GM19468 (cell line): Measurements from ENCODE around the gene ING4.
"Not testable (repeated sequence)": the region's sequence is repeated elsewhere in the genome, so short reads cannot be mapped to it uniquely, and the experiment has no call there.

Source experiments
- ATAC-seq: cut with Tn5 transposase; IDR thresholded peaks from one replicate; pipeline ENCODE4 v1.9.1; 2021; ENCODE audit warnings: mild to moderate bottlenecking, moderate library complexity, moderate number of reproducible peaks; ENCODE audit not compliant: unreplicated experiment; ENCODE audit errors: extremely low read depth

ING4 gene

DNA sequence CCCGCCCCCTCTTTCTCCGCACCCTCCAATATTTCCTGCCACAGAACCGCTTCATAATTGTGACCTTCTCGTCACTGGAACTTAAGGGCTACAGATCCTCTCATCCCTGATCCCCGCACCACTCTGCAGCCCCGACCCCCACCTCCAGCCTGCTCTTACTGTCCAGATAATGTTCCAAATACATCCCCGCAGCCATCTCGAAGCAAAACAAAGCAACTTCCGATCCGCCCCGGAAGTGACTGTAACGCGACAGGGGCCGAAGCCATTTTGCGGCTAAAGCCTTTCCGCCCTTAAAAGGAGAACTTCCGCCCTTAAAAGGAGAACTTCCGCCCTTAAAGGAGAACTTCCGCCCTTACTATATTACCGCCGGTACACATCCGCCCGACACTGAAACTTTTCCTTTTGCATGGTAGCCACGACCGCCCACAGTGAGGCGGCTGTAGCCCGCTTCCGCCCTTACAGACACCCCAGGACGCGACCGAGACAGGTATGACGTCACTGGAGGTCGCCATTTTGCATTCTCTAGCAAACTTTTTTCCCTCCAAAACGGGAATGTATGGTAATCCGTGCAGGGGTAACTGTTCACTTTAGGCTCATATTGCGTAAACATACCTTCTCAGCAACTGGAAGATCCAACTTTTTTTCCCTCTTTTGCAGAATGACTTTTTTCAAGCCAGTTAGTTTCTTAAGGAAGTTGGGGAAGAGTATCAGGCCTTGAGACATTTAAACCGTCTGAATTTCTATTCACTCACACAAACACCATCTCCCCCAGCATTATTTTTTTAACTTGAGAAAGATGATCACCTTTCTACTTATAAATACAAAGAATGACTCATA is at the start of gene ING4:
TSS of gene ING4 (minus strand) at position 214 of the 837 bp plus-strand sequence. CDS start at position 196, 18 bp downstream.
- ATAC-seq = peak; percentile 97

DNA sequence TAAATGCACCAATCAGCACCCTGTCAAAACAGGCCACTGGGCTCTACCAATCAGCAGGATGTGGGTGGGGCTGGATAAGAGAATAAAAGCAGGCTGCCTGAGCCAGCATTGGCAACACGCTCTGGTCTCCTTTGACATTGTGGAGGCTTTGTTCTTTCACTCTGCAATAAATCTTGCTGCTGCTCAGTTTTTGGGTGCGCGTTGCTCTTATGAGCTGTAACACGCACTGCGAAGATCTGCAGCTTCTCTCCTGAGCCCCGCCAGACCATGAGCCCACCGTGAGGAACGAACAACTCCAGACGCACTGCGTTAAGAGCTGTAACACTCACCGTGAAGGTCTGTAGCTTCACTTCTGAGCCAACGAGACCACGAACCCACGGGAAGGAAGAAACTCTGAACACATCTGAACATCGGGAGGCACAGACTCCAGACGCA is 46.1 kb upstream of the ING4 start:
- no peak for ATAC-seq

DNA sequence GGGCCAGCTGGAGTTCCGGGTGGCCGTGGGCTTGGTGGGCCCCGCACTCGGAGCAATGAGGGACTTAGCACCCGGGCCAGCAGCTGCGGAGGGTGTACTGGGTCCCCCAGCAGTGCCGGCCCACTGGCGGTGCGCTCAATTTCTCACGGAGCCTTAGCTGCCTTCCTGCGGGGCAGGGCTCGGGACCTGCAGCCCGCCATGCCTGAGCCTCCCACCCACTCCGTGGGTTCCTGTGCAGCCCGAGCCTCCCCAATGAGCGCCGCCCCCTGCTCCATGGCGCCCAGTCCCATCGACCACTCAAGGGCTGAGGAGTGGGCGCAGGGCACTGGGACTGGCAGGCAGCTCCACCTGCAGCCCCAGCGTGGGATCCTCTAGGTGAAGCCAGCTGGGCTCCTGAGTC is 45.4 kb upstream of the ING4 start:
- ATAC-seq = not testable (repeated sequence)

DNA sequence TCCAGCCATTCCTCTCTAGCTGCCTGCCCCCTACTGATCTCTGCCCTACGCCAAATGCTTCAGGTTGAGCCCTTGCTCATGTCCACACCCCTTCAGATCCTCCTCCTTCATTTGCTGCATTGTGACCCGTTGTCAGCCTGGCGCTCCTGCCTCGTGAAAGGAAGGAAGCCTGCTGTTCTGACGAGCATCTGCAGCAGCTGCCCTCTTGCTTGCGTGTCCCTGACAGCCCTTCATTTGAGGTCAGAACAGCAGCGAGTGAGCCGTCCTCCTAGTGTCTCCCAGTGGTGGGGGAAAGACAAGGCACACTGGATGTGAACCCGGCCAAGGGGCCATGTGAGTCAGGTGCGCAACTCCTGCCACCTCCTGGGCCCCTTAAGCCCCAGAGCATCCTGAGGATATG is 40.7 kb upstream of the ING4 start:
- ATAC-seq = no peak

DNA sequence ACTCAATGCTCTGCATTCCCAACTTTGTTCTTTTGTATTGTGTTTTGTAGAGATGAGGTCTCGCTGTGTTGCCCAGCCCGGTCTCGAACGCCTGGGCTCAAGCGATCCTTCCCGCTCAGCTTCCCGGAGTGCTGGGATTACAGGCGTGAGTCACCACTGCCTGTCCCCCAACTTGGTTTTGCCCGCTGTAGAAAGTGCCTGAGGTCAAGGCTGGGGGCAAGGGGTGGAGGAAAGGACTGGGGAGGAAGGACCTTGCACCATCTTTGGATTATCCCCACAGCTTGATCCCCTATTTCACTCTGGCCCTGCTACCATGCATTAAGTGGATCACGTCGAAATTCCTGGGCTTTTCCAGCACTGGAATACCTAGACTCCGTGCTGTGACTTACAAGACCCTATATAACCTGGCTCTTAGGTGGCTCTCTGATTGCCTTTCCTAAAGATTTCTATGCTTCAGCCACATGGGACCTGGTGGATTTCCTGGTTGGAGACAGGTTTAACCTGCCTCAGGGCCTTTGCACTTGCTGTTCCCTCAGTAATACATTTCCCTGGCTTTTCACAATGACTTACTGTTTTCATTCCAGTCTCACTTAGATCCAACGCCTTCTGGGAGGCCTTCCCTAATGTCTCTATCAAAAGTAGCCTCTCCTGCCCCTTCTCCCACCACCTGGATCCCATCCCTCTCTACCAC is 38.3 kb upstream of the ING4 start:
- ATAC-seq = no peak

DNA sequence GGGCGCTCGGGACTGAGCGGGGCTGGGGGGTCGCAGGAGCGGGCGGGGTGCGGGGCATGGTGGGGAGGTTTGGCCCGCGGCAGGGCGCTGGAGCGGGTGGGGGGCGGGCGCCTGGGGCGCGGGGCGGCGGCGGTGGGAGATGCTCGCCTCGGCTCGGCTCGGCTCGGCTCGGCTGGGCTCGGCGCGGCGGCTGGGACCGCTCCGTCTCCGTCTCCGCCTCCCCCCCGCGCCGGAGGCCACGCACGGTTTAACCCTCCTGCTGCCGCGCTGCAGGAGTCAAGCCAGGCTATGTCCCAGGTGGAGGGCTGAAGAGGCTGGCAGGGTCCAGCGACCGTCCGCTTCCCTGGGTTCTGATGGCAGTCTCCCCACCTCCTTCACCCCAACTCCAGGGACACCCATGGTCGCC is 37.7 kb upstream of the ING4 start, which contains the start of gene PIANP:
TSS of gene PIANP (minus strand) at position 170 of the 406 bp plus-strand sequence. CDS start 2,754 bp downstream, outside the sequence.
- no peak for ATAC-seq

DNA sequence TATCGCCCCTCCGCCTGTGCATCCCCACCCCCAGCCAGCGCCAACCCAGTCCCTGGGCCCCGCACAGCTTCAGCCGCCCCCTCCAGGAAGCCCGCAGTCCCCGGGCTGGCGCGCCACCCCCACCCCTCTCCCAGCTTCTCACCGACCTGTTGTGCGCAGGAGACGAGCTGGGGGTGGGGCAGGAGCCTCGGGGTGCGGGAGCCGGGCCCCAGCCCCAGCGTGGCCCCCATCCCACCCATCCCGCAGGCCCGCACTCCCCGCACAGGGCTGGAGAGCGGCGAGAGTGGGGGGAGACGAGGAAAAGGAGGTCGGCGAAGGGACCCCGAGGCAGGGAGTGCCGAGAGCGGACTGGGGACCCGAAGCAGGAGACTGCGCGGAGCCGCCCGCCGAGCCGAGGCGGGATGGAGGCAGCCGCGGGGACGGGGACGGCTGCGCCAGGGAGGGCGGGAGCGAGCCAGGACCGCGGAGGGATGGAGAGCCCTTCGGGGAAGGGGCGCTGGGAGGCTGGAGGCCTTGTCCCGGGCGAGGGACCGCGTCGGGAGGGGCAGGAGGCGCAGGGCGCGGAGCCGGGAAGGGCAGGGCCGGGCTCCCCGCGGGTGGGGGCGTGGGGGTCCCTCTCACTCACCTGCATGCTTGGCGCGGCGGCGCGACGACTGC is 37.2 kb upstream of the ING4 start:
- no peak for ATAC-seq

DNA sequence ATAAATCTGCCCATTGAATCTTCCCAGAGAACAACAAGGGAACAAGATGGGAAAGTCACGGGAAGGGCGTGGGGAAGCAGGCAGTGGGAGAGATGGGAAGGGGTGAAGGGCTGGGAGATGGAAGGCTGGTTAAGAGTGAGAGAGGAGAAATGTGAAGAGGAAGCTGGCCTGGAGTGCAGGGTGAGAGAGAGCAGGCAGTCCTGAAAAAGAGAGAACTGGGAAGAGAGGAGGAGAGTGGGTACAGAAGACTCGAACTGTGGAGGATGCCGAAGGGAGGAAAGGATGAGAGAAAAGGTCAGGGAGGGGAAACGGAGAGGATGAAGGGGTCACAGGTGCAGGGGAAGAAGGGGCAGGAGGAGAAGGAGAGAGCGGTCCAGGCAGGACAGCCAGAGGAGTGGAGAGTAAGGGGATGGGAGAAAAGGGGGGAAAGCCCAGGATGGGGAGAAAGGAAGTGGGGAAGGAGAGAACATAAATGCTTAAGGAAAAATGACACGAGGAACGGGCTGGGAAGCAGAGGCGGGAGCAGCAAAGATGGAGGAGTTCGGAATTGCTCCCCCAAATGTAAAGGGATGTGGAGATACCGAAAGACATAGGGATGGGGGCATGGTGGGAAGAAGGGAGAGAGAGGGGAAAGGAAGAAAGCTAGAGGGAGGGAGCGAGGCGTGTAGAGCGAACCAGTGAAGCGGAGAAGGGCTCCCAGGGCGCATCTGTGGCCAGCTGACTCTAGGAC is 36.5 kb upstream of the ING4 start:
- ATAC-seq = no peak

DNA sequence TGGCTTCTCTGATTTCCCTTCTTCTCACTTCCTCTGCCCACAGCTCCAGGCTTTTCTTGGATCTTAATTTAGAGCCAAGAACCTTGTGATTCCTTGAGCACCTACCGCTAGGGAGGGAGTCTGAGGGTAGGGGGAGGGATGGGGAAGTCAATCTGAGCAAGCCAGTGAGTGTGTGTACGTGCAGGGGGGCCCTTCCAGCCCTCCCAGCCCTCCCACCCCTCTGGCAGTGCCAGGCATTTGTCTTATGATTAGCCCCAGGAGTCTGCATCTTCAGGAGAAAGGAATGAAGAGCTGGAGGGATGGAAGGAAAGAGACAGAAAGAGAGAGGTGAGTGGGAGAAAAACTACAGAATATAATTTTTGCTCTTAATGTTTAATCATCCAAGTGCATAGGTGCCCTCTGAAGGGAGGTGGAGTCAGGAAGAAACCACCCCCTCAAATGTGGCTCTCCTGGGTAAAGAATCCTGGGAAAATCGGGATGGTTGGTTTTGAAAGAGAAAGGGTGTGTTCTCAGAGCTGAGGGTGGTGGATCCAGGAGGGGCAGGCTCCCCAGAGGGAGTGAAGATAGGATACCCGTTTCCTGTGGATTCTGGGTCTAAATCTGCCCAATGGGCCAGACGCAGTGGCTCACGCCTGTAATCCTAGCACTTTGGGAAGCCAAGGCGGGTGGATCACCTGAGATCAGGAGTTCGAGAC is 35.6 kb upstream of the ING4 start:
- ATAC-seq = no peak

DNA sequence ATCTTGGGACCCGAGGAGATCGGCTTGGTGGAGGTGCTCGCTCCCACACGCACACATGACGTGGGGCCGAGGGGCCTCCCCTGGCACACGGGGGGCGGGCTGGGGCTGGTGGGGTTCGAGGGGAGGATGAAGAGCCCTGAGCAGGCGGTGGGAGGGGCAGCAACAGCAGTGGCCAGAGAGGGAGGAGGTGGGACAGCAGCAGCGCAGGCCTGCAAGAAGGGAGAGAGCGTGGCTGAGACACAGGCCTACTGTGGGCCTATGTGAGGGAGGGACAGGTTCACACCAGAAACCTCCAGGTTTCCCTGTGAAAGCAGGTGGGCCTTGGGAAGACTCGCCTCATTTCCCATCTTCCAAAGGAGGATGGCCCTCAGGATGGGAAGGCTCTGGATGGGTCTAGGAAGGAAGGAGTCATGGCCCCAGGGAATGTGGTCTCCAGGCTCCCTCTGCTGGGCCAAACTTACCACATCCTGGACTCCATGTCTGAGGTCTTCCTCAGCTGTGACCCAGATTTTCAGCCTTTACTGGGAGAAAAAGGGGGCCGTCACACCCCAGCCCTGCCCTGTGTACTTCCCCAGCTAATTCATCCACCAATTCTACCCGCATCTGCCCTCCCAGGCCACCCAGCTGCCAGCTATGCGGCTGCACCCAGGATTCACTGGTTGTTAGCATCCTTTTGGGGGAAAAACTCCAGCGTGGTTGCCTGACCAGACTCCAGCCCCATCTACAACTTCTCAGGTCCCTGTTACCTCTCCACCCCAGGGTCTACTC is 34.8 kb upstream of the ING4 start:
- no peak for ATAC-seq

DNA sequence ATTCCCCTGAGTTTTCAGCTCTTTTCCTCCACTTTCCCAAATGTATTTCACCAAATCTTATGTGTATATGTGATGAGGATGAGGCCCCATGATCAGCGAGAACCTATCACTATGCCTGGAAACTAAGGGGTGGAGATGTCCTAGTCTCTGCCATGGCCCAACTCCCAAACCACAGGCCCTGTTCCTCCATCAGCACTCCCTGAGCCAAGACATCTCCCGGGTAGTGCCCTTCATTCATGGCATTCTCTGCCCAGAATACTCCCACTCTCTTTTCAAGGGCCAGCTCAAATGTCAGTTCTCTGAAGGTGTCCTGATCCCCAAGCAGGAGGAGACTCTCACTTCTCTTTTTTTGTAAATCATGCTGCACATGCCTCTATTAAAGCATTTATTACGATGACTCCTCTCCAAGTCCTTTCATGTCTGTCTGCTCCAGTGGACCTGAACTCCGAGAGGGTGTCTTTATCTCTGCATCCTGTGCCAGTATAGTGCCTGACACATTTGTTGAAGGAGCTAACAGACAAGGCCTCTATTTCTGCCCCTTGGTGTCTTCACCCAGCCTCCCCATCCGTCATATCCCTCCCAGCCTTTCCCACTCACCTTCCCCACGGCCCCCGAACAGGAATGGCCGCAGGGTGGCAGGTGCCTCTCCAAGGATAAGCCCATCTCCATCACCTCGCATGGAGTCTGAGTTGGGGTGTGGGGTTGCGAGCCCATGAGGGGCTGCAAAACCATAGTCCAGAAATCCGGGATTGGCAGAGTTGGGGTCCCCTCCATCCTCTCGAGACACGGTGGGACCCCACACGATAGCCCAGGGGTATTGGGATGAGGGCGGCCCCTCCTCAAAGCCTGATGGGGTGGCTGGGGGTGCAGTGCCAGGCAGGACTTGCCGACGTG is 34.0 kb upstream of the ING4 start:
- no peak for ATAC-seq

DNA sequence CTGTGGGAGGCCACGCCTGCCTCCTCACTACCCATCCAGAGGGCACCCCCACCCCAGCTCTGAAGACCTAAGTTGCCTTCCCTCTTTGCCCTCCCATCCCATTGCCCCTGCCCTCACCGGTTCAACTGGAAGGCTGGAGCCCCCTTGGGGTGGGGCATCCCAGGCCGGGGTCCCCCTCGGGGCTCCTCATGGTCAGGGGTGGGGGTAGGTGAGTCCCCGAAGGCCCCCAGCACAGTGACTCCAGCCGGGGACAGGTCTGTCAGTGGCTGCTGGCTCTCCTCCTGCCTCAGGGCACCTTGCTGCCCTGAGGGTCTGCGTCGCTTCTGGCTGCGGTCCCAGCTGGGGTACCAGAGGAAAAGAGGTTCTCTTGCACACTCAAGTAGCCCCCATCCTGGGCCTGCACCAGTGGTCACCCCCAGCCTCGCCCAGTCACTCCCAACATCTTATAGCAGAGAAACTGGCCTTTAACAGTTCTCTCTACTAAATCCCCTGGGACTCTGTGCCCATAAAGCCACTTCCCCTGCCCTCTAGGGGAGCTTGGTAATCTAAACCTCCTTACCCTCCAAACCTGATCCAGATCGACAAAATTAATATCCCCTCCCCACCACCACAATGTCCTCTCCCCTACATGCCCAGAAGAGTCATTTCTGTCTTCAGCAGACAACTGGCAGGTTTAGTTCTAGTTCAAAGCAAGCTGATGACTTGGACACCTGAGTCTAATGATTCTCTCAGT is 32.6 kb upstream of the ING4 start:
- no peak for ATAC-seq

DNA sequence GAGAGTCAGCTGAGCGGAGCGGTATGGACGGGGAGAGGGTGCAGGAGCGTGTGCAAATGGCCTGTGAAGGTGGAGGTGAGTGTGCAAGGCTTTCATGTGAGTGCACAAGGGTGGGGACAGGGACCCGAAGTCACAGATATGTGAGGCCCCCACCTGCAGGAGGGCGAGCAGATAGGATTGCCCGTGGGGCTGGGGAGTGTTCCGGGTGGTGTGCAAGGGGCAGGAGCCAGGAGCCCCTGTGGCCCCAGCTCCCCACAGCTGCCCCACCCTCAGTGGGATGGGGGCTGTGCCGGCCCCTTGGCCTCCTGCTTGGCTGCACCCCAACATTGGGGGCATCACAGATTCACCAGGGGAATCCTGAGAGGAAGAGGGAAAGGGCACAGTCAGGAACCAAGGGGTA is 31.8 kb upstream of the ING4 start:
- no peak for ATAC-seq

DNA sequence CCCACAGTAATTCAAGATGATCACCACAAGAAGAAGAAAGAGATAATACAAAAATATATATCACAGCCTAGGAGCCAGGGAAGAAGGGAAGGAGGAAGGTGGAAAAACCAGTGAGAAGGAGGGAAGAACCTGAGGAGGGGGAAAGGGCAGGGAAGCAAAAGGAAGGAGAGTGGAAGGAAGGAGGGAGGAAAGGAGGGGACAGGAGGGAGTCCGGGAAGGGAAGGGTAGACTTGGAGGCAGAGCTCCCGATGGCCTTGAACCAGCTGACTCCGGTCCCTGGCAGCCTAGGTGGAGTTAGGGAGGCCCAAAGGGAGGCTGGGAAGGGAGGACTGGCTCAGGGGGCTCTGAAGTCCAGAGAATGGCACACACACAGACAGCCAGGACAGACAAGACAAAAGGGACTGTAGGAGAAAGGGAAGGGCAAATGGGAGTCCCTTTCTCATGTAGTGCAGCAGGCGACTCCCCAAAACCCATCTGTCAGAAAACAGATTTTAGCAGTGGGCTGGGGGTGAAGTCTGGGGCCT is 31.0 kb upstream of the ING4 start:
- no peak for ATAC-seq

DNA sequence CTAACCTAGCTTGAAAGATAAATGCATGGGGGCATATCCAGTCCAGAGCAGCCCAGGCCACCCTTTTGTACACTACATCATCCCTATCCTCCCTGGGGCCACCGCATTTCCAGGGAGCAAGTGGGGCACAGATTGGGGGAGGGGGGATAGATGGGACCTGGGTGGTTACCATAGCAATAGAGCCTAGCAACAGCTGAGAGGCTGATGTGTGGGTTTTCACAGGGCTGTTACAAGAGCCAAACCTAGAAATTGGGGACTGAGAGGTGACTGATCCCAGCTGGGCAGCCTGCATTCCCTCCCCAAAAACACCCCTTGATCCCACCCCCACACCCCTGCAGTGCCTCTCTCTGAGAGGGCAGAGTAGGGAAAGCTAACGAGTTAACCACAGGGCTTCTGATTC is 30.0 kb upstream of the ING4 start:
- ATAC-seq = no peak

DNA sequence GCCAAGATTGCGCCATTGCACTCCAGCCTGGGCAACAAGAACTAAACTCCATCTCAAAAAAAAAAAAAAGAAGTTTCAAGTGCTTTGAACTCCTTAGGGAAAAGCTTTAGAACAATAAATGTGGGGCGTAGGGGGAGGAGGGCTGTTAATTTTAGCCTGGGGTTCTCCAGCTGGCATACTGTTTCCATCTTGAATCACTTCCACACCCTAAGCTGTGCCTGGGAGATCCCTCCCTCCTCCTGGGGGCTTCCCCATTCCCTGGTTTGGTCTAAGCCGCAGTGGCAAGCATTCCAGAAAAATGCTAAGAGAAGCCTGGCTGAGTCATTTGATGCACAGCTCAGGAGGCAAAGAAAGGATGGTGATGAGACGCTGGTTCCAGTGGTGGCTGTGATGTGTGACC is 28.6 kb upstream of the ING4 start:
- ATAC-seq = no peak
